Activated naive CD4-positive, alpha-beta T cell treated with anti-CD3 and anti-CD28 coated beads, Interleukin-2, amount 50 U/mL, for 16 hours (primary cell): ENCODE data around the gene PRDX1.
"Not testable (repeated sequence)": the region's sequence is repeated elsewhere in the genome, so short reads cannot be mapped to it uniquely, and the experiment has no call there.

Experiments used
- DNase-seq: peaks from one replicate; pipeline ENCODE4 v3.0.0-alpha.2; 2020

PRDX1 gene

DNA sequence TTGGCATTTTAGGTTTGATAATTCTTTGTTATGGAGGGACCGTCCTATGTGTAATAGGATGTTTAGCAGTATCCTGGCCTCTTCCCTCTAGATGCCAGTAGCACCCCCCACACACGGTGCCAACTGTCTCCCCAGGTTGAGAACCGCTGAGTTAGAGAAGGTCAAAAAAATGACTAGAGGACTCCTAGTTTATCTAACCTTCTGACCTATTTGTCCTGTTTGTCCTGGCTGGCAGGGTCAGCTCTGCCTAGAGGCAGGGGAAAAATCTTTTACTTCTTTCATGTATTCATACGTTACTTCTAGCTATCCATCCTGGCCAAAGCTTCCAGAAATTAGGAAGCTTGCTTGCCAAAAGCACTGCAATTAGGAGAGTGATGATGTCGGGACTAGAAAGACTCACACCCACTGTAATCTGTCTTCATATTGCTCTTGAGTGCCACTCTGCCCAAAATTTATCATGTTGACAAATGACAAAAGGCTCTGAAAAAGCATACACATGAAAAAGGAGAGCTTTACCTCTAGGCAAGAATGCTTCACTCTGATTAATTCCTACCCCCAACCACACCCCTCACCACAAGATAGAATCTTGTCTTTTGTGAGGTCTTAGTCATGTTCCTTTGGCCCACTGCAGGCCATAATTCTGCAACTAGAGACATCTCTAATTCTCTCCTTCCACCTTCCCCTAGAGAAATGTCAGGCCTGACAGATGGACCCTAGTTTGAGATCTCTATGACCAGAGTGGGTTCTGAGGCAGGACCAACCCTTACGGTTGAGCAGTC is 14.5 kb upstream of the PRDX1 start:
- DNase-seq, result no peak

- no peak for DNase-seq
These were observed 10.2 kb upstream of the PRDX1 start for GRCh38 chr1:45531873-45532272.

- DNase-seq, result no peak
These were observed 9.0 kb upstream of the PRDX1 start for GRCh38 chr1:45530632-45531135.

- no peak for DNase-seq
These were observed 4.5 kb upstream of the PRDX1 start for GRCh38 chr1:45526135-45526644.

DNA sequence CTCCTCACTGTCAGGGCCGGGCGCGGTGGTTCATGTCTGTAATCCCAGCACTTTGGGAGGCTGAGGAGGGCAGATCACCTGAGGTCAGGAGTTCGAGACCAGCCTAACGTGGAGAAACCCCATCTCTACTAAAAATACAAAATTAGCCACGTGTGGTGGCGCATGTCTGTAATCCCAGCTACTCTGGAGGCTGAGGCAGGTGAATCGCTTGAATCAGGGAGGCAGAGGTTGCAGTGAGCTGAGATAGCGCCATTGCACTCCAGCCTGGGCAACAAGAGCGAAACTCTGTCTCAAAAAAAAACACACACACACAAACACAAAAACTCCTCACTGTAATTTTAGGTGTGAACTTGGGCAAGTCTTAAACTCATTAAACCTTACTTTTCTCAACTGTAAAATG is 2.3 kb upstream of the PRDX1 start:
- not testable (repeated sequence) for DNase-seq

DNA sequence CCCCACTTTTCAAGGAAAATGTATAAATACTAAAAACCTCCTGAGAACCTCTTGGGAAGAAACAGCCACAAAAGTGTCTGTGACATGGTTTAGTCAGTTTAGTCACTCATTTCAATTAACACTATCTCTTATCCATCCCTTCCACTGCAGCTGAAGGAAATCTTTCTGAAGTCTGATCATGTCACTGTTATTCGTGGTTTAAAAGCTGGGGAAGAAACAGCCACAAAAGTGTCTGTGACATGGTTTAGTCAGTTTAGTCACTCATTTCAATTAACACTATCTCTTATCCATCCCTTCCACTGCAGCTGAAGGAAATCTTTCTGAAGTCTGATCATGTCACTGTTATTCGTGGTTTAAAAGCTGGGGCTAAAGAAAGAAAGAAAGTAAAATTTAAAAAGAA is 1.8 kb upstream of the PRDX1 start:
- DNase-seq, result not testable (repeated sequence)

GRCh38 chr1:45522324-45523104 is 830 bp upstream of the PRDX1 start:
- DNase-seq, result no peak

DNA sequence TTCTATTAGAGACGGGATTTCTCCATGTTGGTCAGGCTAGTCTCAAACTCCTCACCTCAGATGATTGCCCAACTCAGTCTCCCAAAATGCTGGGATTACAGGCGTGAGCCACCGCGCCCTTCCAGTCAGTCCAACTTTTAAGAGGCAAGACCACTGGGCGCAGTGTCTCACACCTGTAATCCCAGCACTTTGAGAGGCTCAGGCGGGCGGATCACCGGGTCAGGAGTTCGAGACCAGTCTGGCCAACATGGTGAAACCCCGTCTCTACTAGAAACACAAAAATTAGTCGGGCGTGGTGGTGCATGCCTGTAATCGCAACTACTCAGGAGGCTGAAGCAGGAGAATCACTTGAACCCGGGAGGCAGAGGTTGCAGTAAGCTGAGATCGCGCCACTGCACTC is 1.9 kb downstream of the PRDX1 start:
- not testable (repeated sequence) for DNase-seq

GRCh38 chr1:45518910-45519309 is 2.8 kb downstream of the PRDX1 start:
- no peak for DNase-seq

DNA sequence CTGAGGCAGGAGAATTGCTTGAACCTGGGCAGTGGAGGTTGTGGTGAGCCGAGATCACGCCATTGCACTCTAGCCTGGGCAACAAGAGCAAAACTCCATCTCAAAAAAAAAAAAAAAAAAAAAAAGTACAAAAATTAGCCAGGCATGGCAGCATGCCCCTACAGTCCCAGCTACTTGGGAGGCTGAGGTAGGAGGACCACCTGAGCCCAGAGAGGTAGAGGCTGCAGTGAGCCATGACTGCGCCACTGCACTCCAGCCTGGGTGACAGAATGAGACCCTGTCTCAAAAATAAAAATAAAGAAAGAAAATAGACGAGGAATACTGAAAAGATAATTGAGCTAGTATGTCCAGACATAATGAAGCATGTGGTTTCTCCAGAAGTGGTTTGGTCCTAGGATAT is 3.3 kb downstream of the PRDX1 start:
- DNase-seq, result not testable (repeated sequence)

DNA sequence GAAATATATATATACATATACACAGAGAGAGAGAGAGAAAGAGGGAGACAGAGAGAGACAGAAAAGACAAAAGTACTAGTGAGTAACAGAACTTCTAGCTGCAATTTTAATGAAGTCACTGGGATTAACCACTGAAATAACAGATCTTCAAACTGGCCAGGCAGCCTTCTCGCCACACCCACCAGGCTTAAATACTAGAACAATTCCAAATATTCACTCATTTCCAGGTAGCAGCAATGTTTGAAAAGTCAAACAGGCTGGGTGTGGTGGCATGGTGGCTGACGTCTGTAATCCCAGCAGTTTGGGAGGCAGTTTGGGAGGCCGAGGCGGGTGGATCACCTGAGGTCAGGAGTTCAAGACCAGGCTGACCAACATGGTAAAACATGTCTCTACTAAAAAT is 5.2 kb downstream of the PRDX1 start:
- no peak for DNase-seq

DNA sequence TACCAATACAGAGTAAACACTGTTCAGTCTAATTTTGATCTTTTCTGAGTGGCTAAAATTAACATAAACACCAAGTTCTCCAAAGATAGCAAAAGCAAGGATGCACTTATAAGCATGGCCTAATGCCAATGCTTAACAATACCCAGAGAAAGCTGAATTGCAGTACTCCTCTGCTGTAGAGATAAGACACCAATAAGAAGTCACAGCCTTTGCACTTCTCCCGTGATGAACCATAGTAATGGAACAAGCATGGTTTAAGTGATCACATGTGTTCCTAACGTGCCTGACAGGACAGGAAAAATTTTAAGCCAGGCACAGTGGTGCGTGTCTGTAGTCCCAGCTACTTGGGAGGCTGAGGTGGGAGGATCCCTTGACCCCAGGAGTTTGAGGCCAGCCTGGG is 5.6 kb downstream of the PRDX1 start:
- no peak for DNase-seq

- not testable (repeated sequence) for DNase-seq
These were observed 8.0 kb downstream of the PRDX1 start for GRCh38 chr1:45513532-45514260.

DNA sequence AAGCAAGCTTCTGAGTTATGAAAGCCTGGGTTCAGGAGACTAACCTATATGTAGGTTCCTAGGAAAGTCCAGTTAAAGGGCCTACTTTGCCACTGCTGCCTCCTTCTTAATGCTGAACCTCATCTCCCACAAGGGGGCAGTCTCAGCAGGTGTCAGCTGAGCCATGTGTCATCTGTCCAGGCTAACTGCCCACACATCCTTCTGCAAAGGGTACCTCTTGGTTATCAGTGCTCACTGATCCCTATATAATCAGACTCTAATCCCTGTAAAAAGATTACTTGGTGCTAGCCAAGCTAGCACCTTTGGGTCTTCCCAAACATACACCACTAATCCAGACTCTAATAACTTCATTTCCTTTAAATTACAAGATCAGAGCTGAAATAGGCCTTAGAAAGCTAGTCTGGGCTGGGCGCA is 9.0 kb downstream of the PRDX1 start:
- DNase-seq, result peak; percentile 52

GRCh38 chr1:45510972-45511527 is 10.6 kb downstream of the PRDX1 start:
- no peak for DNase-seq

- DNase-seq, result no peak
These were observed 11.4 kb downstream of the PRDX1 start for GRCh38 chr1:45510036-45510971.

- DNase-seq, result no peak
These were observed 13.2 kb downstream of the PRDX1 start for GRCh38 chr1:45508295-45509151.

DNA sequence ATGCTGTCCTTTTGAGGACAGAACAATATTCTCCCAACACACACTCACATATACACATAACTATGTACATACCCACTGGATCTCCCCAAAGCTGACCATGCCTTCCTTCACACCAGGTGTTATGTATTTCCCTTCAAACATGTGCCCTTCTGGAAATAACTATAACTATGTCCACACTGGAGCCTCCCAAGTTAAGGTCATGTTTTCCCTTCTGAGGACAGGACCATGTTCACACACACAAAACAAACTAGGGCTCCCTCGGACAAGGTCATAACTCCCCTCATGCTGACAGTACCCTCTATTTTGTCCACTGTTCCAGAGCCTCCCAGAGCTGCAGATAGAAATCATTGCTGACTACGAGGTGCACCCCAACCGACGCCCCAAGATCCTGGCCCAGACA is 13.8 kb downstream of the PRDX1 start:
- DNase-seq, result no peak

DNA sequence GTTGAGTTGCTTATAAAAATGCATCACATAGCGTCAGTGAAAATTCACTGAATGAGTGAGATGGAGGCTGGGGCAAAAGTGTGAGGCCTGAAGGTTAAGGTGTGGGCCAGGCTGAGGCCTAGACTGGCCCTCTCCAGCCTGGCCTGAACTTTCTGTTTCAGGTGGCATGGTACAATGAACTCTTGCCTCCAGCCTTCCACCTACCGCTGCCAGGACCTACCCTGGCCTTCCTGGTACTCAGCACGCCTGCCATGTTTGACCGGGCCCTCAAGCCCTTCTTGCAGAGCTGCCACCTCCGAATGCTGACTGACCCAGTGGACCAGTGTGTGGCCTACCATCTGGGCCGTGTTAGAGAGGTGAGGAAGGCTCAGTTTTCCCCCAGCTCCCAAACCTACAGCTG is 14.5 kb downstream of the PRDX1 start:
- DNase-seq, result no peak

GRCh38 chr1:45503462-45504360 is 18.0 kb downstream of the PRDX1 start:
- no peak for DNase-seq
